Measurements from ENCODE around the gene DNAH12.
"Not testable (repeated sequence)": the region's sequence is repeated elsewhere in the genome, so short reads cannot be mapped to it uniquely, and the experiment has no call there.

DNAH12 gene

GRCh38 chr3:57402675-57403074, 141.5 kb downstream of the DNAH12 start:
- Mint-ChIP-seq H3K9me3 (peaks cover 5% of the 10 kb centered on the region), H3K27me3 (peaks cover 14% of the 10 kb centered on the region), H3K36me3 (ENCODE audit: low read depth) (no peaks in the 10 kb centered on the region), H3K27ac (no peak overlapping the region), H3K4me1 (ENCODE audit: low read depth) (peaks cover 3% of the 10 kb centered on the region), H3K4me3 (no peak overlapping the region)

- Mint-ChIP-seq H3K4me1 (ENCODE audit: low read depth) (peaks cover 12% of the 10 kb centered on the region), H3K27ac (peak overlapping the region; percentile 38), H3K27me3 (peaks cover 9% of the 10 kb centered on the region), H3K9me3 (peaks cover 5% of the 10 kb centered on the region), H3K36me3 (ENCODE audit: low read depth) (no peaks in the 10 kb centered on the region), H3K4me3 (peak overlapping the region; percentile 9)
Observed at GRCh38 chr3:57397175-57398026, 146.7 kb downstream of the DNAH12 start.

GRCh38 chr3:57393977-57394376, 150.2 kb downstream of the DNAH12 start:
- peaks cover 12% of the 10 kb centered on the region for H3K4me1 Mint-ChIP-seq (ENCODE audit: low read depth)
- H3K4me3 Mint-ChIP-seq: no peak overlapping the region
- H3K9me3 Mint-ChIP-seq: peaks cover 5% of the 10 kb centered on the region
- H3K27ac Mint-ChIP-seq: no peak overlapping the region
- H3K27me3 Mint-ChIP-seq: peaks cover 6% of the 10 kb centered on the region
- H3K36me3 Mint-ChIP-seq (ENCODE audit: low read depth): no peaks in the 10 kb centered on the region

GRCh38 chr3:57391767-57392166, 152.4 kb downstream of the DNAH12 start:
- no peaks in the 10 kb centered on the region for H3K9me3 Mint-ChIP-seq
- no peaks in the 10 kb centered on the region for H3K27me3 Mint-ChIP-seq
- H3K27ac Mint-ChIP-seq: no peak overlapping the region
- H3K4me3 Mint-ChIP-seq: no peak overlapping the region
- H3K36me3 Mint-ChIP-seq (ENCODE audit: low read depth): no peaks in the 10 kb centered on the region
- peaks cover 4% of the 10 kb centered on the region for H3K4me1 Mint-ChIP-seq (ENCODE audit: low read depth)

GRCh38 chr3:57389271-57389670, 154.9 kb downstream of the DNAH12 start:
- no peak overlapping the region for H3K4me3 Mint-ChIP-seq
- peaks cover 4% of the 10 kb centered on the region for H3K4me1 Mint-ChIP-seq (ENCODE audit: low read depth)
- H3K36me3 Mint-ChIP-seq (ENCODE audit: low read depth): no peaks in the 10 kb centered on the region
- H3K27ac Mint-ChIP-seq: no peak overlapping the region
- no peaks in the 10 kb centered on the region for H3K9me3 Mint-ChIP-seq
- H3K27me3 Mint-ChIP-seq: no peaks in the 10 kb centered on the region

GRCh38 chr3:57386307-57386706, 157.8 kb downstream of the DNAH12 start:
- no peak overlapping the region for H3K4me3 Mint-ChIP-seq
- peaks cover 4% of the 10 kb centered on the region for H3K4me1 Mint-ChIP-seq (ENCODE audit: low read depth)
- no peaks in the 10 kb centered on the region for H3K27me3 Mint-ChIP-seq
- H3K36me3 Mint-ChIP-seq (ENCODE audit: low read depth): no peaks in the 10 kb centered on the region
- no peaks in the 10 kb centered on the region for H3K9me3 Mint-ChIP-seq
- H3K27ac Mint-ChIP-seq: no peak overlapping the region

GRCh38 chr3:57385498-57385897, 158.6 kb downstream of the DNAH12 start:
- Mint-ChIP-seq H3K27ac (no peak overlapping the region), H3K36me3 (ENCODE audit: low read depth) (no peaks in the 10 kb centered on the region), H3K27me3 (no peaks in the 10 kb centered on the region), H3K4me3 (no peak overlapping the region), H3K4me1 (ENCODE audit: low read depth) (peaks cover 4% of the 10 kb centered on the region), H3K9me3 (no peaks in the 10 kb centered on the region)

- H3K9me3 Mint-ChIP-seq: no peaks in the 10 kb centered on the region
- H3K36me3 Mint-ChIP-seq (ENCODE audit: low read depth): no peaks in the 10 kb centered on the region
- H3K27ac Mint-ChIP-seq: no peak overlapping the region
- no peaks in the 10 kb centered on the region for H3K27me3 Mint-ChIP-seq
- peaks cover 4% of the 10 kb centered on the region for H3K4me1 Mint-ChIP-seq (ENCODE audit: low read depth)
- no peak overlapping the region for H3K4me3 Mint-ChIP-seq
Observed at GRCh38 chr3:57383838-57384237, 160.3 kb downstream of the DNAH12 start.

- Mint-ChIP-seq H3K9me3 (no peaks in the 10 kb centered on the region), H3K27me3 (peaks cover 4% of the 10 kb centered on the region), H3K4me3 (no peak overlapping the region), H3K36me3 (ENCODE audit: low read depth) (no peaks in the 10 kb centered on the region), H3K4me1 (ENCODE audit: low read depth) (peaks cover 4% of the 10 kb centered on the region), H3K27ac (no peak overlapping the region)
Observed at GRCh38 chr3:57383406-57383805, 160.7 kb downstream of the DNAH12 start.

GRCh38 chr3:57382933-57383332, 161.2 kb downstream of the DNAH12 start:
- Mint-ChIP-seq H3K4me3 (no peak overlapping the region), H3K4me1 (ENCODE audit: low read depth) (peaks cover 4% of the 10 kb centered on the region), H3K9me3 (no peaks in the 10 kb centered on the region), H3K27ac (no peak overlapping the region), H3K36me3 (ENCODE audit: low read depth) (no peaks in the 10 kb centered on the region), H3K27me3 (peaks cover 4% of the 10 kb centered on the region)

GRCh38 chr3:57370341-57370740, 173.8 kb downstream of the DNAH12 start:
- Mint-ChIP-seq H3K36me3 (ENCODE audit: low read depth) (peaks cover 4% of the 10 kb centered on the region), H3K27ac (no peak overlapping the region), H3K9me3 (no peaks in the 10 kb centered on the region), H3K27me3 (no peaks in the 10 kb centered on the region), H3K4me1 (ENCODE audit: low read depth) (no peaks in the 10 kb centered on the region), H3K4me3 (no peak overlapping the region)

GRCh38 chr3:57365089-57365488, 179.1 kb downstream of the DNAH12 start:
- not testable (repeated sequence) for H3K4me1 Mint-ChIP-seq (ENCODE audit: low read depth); H3K9me3 Mint-ChIP-seq; H3K36me3 Mint-ChIP-seq (ENCODE audit: low read depth); H3K27me3 Mint-ChIP-seq; H3K4me3 Mint-ChIP-seq; H3K27ac Mint-ChIP-seq

GRCh38 chr3:57356275-57356674, 187.9 kb downstream of the DNAH12 start:
- not testable (repeated sequence) for H3K27me3 Mint-ChIP-seq; H3K4me3 Mint-ChIP-seq; H3K9me3 Mint-ChIP-seq; H3K27ac Mint-ChIP-seq; H3K4me1 Mint-ChIP-seq (ENCODE audit: low read depth); H3K36me3 Mint-ChIP-seq (ENCODE audit: low read depth)

- Mint-ChIP-seq H3K27ac (no peak overlapping the region), H3K4me3 (no peak overlapping the region), H3K36me3 (ENCODE audit: low read depth) (no peaks in the 10 kb centered on the region), H3K4me1 (ENCODE audit: low read depth) (peaks cover 16% of the 10 kb centered on the region), H3K9me3 (no peaks in the 10 kb centered on the region), H3K27me3 (no peaks in the 10 kb centered on the region)
Observed at GRCh38 chr3:57354768-57355167, 189.4 kb downstream of the DNAH12 start.

GRCh38 chr3:57350271-57350670, 193.9 kb downstream of the DNAH12 start:
- Mint-ChIP-seq H3K4me3 (no peak overlapping the region), H3K27me3 (peaks cover 6% of the 10 kb centered on the region), H3K27ac (peak overlapping the region; percentile 12), H3K9me3 (no peaks in the 10 kb centered on the region), H3K4me1 (ENCODE audit: low read depth) (peaks cover 16% of the 10 kb centered on the region), H3K36me3 (ENCODE audit: low read depth) (no peaks in the 10 kb centered on the region)

- H3K27me3 Mint-ChIP-seq: peaks cover 22% of the 10 kb centered on the region
- not testable (repeated sequence) for H3K4me3 Mint-ChIP-seq; H3K27ac Mint-ChIP-seq; H3K9me3 Mint-ChIP-seq; H3K36me3 Mint-ChIP-seq (ENCODE audit: low read depth); H3K4me1 Mint-ChIP-seq (ENCODE audit: low read depth)
Observed at GRCh38 chr3:57339071-57339642, 205.0 kb downstream of the DNAH12 start.

Data from stimulated activated naive CD8-positive, alpha-beta T cell treated with anti-CD3 and anti-CD28 coated beads, Interleukin-15, Interleukin-2, amounts not matched to agents 100 ng/mL and 50 ng/mL, for 24 hours (primary cell).